DOHH2 (cell line): ENCODE data around the gene RNU6-8.

Experiments
- H3F3A ChIP-seq: fragments of 200-600 bp; sonication (generic), shearing (Covaris generic); 2 replicates; pipeline ENCODE4 v1.6.0; 2016; ENCODE audit warnings: antibody characterized with exemption, mild to moderate bottlenecking; ENCODE audit not compliant: control insufficient read depth, insufficient read depth
- H3K27ac ChIP-seq: fragments of 200-600 bp; sonication (generic); 2 replicates; pipeline ENCODE4 v1.5.1; 2014; ENCODE audit warnings: low read depth, mild to moderate bottlenecking, low read length, moderate library complexity
- H3K27me3 ChIP-seq: fragments of 200-600 bp; sonication (generic); 2 replicates; pipeline ENCODE4 v1.6.1; 2014; ENCODE audit warnings: mild to moderate bottlenecking, low read length, mixed read lengths; ENCODE audit not compliant: control insufficient read depth
- H3K36me3 ChIP-seq: fragments of 200-600 bp; sonication (generic); 2 replicates; pipeline ENCODE4 v1.6.1; 2014; ENCODE audit warnings: mild to moderate bottlenecking, low read length, moderate library complexity, mixed read lengths; ENCODE audit not compliant: control insufficient read depth
- H3K4me1 ChIP-seq: fragments of 200-600 bp; sonication (generic); 2 replicates; pipeline ENCODE4 v1.6.1; 2014; ENCODE audit warnings: mild to moderate bottlenecking, low read length, mixed read lengths; ENCODE audit not compliant: control insufficient read depth
- H3K4me2 ChIP-seq: fragments of 200-600 bp; sonication (generic); 2 replicates; pipeline ENCODE4 v1.6.0; 2014; ENCODE audit warnings: mild to moderate bottlenecking, low read length, moderate library complexity
- H3K4me3 ChIP-seq: fragments of 200-600 bp; sonication (generic); 2 replicates; pipeline ENCODE4 v1.5.1; 2014; ENCODE audit warnings: mild to moderate bottlenecking, low read length, mixed read lengths
- H3K79me2 ChIP-seq: fragments of 200-600 bp; sonication (generic); 2 replicates; pipeline ENCODE4 v1.6.1; 2014; ENCODE audit warnings: mild to moderate bottlenecking, low read length, mixed read lengths; ENCODE audit not compliant: control insufficient read depth
- H3K9me2 ChIP-seq: fragments of 200-600 bp; sonication (generic); replicated peaks from 2 replicates; pipeline ENCODE4 v1.6.1; 2014; ENCODE audit warnings: mild to moderate bottlenecking, low read length, mixed read lengths; ENCODE audit not compliant: control insufficient read depth
- H3K9me3 ChIP-seq: fragments of 200-600 bp; sonication (generic); 2 replicates; pipeline ENCODE4 v1.6.1; 2014; ENCODE audit warnings: antibody characterized with exemption, low read length, mixed read lengths; ENCODE audit not compliant: control insufficient read depth, insufficient read depth
- H4K20me1 ChIP-seq: fragments of 200-600 bp; sonication (generic); 2 replicates; pipeline ENCODE4 v1.6.0; 2014; ENCODE audit warnings: low read depth, mild to moderate bottlenecking, antibody characterized with exemption, low read length, moderate library complexity; ENCODE audit not compliant: control insufficient read depth, insufficient read depth
- EZH2phosphoT487 ChIP-seq: fragments of 200-600 bp; sonication (generic); IDR thresholded peaks from 2 replicates; pipeline ENCODE4 v1.6.1; 2017; ENCODE audit warnings: borderline replicate concordance, mild to moderate bottlenecking, antibody characterized with exemption, low read length, moderate library complexity, mixed read lengths
- TF ChIP-seq, protein P1 (sequence below): fragments of 200-600 bp; sonication (generic); IDR thresholded peaks from one replicate; pipeline ENCODE4 v1.5.1; 2014; ENCODE audit warnings: antibody characterized with exemption, mild to moderate bottlenecking, low read depth, low read length; ENCODE audit not compliant: poor library complexity, severe bottlenecking

Gene RNU6-8

DNA sequence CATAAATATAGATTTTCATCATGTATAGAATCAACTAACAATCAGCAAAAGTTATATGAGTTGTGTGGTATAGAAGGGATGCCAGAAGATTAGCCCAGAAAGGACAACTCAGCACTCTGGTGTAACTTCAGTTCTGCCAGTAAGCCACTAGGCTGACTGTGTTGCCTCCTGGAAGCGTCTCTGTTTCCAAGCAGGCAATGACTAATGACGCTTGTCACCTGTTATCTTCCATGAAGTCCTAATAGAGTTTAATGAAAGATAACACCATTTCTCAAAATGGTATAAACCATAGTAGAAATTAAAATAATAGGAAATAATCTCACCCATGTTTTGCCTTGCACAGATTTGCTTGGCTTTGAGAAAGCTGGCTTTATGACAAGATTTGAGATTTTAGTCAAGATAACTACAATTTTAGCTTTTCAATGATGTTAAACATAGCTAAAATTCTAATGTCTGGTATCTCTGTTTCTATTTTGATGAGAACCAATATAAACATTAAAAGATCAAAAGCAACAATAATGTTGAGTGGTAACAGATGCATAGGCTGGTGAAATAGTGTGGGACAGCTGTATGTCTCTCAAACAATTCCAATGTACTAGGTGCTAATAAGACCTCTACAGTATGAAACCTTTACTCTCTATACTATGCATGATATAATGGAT is 10.2 kb downstream of the RNU6-8 start:
- Histone ChIP-seq H3K4me1 (no peaks in the 10 kb centered on the region), H3K4me2 (no peak overlapping the region), H3K27me3 (peaks cover 13% of the 10 kb centered on the region), H3K9me3 (no peaks in the 10 kb centered on the region), H3K9me2 (no peaks in the 10 kb centered on the region), H3K4me3 (no peak overlapping the region), H3F3A (no peaks in the 10 kb centered on the region), H3K79me2 (no peaks in the 10 kb centered on the region), H4K20me1 (no peaks in the 10 kb centered on the region), H3K36me3 (no peaks in the 10 kb centered on the region), H3K27ac (no peak overlapping the region)
- TF ChIP-seq EZH2phosphoT487, result no peak
- TF ChIP-seq, protein P1, sequence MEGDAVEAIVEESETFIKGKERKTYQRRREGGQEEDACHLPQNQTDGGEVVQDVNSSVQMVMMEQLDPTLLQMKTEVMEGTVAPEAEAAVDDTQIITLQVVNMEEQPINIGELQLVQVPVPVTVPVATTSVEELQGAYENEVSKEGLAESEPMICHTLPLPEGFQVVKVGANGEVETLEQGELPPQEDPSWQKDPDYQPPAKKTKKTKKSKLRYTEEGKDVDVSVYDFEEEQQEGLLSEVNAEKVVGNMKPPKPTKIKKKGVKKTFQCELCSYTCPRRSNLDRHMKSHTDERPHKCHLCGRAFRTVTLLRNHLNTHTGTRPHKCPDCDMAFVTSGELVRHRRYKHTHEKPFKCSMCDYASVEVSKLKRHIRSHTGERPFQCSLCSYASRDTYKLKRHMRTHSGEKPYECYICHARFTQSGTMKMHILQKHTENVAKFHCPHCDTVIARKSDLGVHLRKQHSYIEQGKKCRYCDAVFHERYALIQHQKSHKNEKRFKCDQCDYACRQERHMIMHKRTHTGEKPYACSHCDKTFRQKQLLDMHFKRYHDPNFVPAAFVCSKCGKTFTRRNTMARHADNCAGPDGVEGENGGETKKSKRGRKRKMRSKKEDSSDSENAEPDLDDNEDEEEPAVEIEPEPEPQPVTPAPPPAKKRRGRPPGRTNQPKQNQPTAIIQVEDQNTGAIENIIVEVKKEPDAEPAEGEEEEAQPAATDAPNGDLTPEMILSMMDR, result no peak

DNA sequence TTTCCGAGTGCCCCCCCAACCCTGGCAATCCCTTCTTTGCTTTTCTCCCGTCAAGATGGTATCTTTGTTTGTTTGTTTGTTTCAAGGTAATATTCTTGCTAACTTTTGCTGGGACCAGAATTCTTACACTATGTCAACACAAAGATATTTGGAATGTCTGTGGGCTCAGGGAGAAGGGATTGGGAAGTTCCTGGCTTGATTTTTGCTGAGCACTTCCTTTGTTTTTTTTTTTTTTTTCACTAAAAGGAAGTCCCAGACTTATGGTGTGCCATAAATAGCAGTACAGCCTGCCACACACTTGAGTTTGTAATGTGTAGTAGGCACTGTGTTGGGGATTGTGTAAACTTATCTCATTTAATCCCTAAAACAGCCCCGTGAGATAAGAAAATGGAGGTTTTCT is 12.4 kb downstream of the RNU6-8 start:
- H4K20me1 ChIP-seq, result no peaks in the 10 kb centered on the region
- no peak overlapping the region for H3K4me3 ChIP-seq
- TF ChIP-seq EZH2phosphoT487, result no peak
- TF ChIP-seq, protein P1, result no peak
- no peaks in the 10 kb centered on the region for H3K9me3 ChIP-seq
- no peaks in the 10 kb centered on the region for H3K4me1 ChIP-seq
- H3K27ac ChIP-seq, result no peak overlapping the region
- H3K79me2 ChIP-seq, result no peaks in the 10 kb centered on the region
- no peaks in the 10 kb centered on the region for H3F3A ChIP-seq
- no peaks in the 10 kb centered on the region for H3K9me2 ChIP-seq
- H3K27me3 ChIP-seq, result peaks cover 9% of the 10 kb centered on the region; the same call in 1 of the 2 replicates
- H3K4me2 ChIP-seq, result no peak overlapping the region
- H3K36me3 ChIP-seq, result no peaks in the 10 kb centered on the region

DNA sequence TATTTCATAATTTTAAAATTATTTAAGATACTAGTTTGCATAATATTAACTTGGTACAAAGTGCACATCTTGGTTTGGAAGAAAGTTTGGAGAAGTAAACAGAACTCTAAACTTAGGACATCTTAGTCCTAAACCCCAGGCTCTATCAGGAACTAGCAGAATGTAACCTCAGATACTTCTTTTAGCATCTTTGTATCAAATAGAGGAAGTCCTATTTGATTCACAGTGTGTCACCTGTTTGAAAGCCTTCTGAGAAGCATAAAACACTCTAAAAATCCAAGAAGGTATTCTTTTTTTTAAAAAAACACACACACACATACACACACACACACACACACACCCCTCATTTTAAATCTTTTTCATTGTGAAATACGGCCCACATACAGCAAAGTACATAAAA is 13.3 kb downstream of the RNU6-8 start:
- H3K9me3 ChIP-seq, result no peaks in the 10 kb centered on the region; the same call in 1 of the 2 replicates
- H3K27ac ChIP-seq, result no peak overlapping the region
- no peaks in the 10 kb centered on the region for H3F3A ChIP-seq
- H3K9me2 ChIP-seq, result no peaks in the 10 kb centered on the region
- TF ChIP-seq EZH2phosphoT487, result no peak
- TF ChIP-seq, protein P1, result no peak
- no peak overlapping the region for H3K4me3 ChIP-seq
- no peaks in the 10 kb centered on the region for H3K36me3 ChIP-seq
- H3K4me2 ChIP-seq, result no peak overlapping the region
- no peaks in the 10 kb centered on the region for H3K4me1 ChIP-seq
- H3K27me3 ChIP-seq, result peaks cover 9% of the 10 kb centered on the region; the same call in 1 of the 2 replicates
- no peaks in the 10 kb centered on the region for H3K79me2 ChIP-seq
- no peaks in the 10 kb centered on the region for H4K20me1 ChIP-seq
